Mucosa of rectum (tissue), 2 donors: ENCODE results near the gene VAV2.

Source experiments
- H3K27ac ChIP-seq, 2 donors: one replicate each; pipeline ENCODE4 v1.7.0; 2013; ENCODE audit warnings: inconsistent platforms in 2 of 2, low read depth in 2 of 2, low read length in 2 of 2
- H3K27me3 ChIP-seq, 2 donors: one replicate each; pipeline ENCODE4 v1.7.0; 2013; ENCODE audit warnings: low read length in 2 of 2; ENCODE audit not compliant: control insufficient read depth in 2 of 2, insufficient read depth in 2 of 2
- H3K36me3 ChIP-seq, 2 donors: one replicate each; pipeline ENCODE4 v1.7.0; 2013; ENCODE audit warnings: low read length in 2 of 2; ENCODE audit not compliant: control insufficient read depth in 2 of 2, insufficient read depth in 2 of 2
- H3K4me1 ChIP-seq, 2 donors: one replicate each; pipeline ENCODE4 v1.7.0; 2013; ENCODE audit warnings: low read length in 2 of 2, mild to moderate bottlenecking in 1 of 2; ENCODE audit not compliant: control insufficient read depth in 2 of 2, insufficient read depth in 2 of 2
- H3K4me3 ChIP-seq, 2 donors: one replicate each; pipeline ENCODE4 v1.7.0; 2013; ENCODE audit warnings: low read length in 2 of 2
- H3K9ac ChIP-seq, 2 donors: one replicate each; pipeline ENCODE4 v1.7.0; 2013; ENCODE audit warnings: low read length in 2 of 2, low read depth in 1 of 2, mild to moderate bottlenecking in 1 of 2
- H3K9me3 ChIP-seq, 2 donors: one replicate each; pipeline ENCODE4 v1.7.0; 2013; ENCODE audit warnings: low read length in 2 of 2; ENCODE audit not compliant: control insufficient read depth in 2 of 2
- donor health status: healthy.
- donor health status: Normal muscosa, but diverticular disease.

The VAV2 gene, protein sequence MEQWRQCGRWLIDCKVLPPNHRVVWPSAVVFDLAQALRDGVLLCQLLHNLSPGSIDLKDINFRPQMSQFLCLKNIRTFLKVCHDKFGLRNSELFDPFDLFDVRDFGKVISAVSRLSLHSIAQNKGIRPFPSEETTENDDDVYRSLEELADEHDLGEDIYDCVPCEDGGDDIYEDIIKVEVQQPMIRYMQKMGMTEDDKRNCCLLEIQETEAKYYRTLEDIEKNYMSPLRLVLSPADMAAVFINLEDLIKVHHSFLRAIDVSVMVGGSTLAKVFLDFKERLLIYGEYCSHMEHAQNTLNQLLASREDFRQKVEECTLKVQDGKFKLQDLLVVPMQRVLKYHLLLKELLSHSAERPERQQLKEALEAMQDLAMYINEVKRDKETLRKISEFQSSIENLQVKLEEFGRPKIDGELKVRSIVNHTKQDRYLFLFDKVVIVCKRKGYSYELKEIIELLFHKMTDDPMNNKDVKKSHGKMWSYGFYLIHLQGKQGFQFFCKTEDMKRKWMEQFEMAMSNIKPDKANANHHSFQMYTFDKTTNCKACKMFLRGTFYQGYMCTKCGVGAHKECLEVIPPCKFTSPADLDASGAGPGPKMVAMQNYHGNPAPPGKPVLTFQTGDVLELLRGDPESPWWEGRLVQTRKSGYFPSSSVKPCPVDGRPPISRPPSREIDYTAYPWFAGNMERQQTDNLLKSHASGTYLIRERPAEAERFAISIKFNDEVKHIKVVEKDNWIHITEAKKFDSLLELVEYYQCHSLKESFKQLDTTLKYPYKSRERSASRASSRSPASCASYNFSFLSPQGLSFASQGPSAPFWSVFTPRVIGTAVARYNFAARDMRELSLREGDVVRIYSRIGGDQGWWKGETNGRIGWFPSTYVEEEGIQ

DNA sequence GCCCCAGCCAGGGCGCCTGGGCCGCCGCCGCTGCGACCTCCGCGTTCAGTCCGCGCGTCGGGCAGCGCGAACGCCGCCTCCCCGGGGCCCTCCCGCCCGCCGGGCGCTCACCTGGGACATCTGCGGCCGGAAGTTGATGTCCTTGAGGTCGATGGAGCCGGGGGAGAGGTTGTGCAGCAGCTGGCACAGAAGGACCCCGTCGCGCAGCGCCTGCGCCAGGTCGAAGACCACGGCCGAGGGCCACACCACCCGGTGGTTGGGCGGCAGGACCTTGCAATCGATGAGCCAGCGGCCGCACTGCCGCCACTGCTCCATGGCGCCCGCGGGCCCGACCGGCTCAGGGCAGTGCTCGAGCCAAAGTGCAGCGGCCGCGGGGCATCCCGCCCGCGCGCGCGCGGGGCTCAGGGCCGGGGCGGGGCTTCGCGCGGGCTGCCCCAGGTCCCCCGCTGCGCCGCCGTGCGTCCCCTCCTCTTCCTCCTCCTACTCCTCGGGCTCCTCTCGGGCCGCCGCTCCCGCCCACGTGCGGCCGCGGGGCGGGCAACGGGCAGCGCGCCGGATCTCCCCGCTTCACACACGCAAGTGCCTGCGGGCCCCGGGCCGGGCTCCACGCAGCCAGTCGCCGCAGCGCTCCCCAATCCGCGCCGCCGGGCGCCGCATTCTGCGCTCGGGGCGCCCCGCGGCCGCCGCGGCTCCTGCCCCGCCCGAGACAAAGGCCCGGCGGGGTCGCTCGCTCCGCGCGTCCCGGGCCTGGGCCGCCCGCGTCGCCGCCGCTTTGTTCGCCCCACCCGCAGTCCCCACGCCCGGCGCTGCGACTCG is at the start of gene VAV2:
Gene VAV2, minus strand, starts transcription at position 361 of the 816 bp plus-strand sequence. Its CDS starts 46 bp downstream, at position 315.
- H3K27me3 ChIP-seq, result peaks cover 0 to 3% of the 10 kb centered on the region in 2 donors
- no peaks in the 10 kb centered on the region for H3K36me3 ChIP-seq
- H3K9me3 ChIP-seq, result no peaks in the 10 kb centered on the region
- peak within 1 kb of the TSS; percentile 91 to 93 for H3K27ac ChIP-seq
- peaks cover 24 to 31% of the 10 kb centered on the region in 2 donors for H3K4me1 ChIP-seq
- H3K4me3 ChIP-seq, result peak within 1 kb of the TSS; percentile 78 to 84
- peak within 1 kb of the TSS; percentile 88 to 94 for H3K9ac ChIP-seq

DNA sequence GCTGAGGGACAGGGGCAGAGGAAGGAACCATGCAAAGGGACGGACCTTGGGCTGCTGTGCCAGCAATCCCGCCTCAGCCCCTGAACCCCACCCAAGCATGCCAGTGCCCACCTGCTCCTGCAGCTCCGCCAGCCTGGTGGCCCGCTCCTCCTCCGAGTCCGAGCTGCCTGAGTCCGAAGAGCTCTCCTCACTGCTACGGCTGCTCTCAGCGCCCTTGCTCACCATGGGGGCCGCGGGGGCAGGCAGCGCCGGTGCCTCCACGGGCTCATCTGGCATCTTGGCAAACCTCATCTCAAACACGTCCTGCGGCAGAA is 49.5 kb upstream of the VAV2 start:
- Histone ChIP-seq H3K9ac (no peak overlapping the region), H3K27ac (no peak overlapping the region), H3K4me1 (peaks cover 3 to 5% of the 10 kb centered on the region in 2 donors), H3K36me3 (peaks cover 28 to 48% of the 10 kb centered on the region in 2 donors), H3K27me3 (no peaks in the 10 kb centered on the region), H3K9me3 (no peaks in the 10 kb centered on the region), H3K4me3 (no peak overlapping the region)

DNA sequence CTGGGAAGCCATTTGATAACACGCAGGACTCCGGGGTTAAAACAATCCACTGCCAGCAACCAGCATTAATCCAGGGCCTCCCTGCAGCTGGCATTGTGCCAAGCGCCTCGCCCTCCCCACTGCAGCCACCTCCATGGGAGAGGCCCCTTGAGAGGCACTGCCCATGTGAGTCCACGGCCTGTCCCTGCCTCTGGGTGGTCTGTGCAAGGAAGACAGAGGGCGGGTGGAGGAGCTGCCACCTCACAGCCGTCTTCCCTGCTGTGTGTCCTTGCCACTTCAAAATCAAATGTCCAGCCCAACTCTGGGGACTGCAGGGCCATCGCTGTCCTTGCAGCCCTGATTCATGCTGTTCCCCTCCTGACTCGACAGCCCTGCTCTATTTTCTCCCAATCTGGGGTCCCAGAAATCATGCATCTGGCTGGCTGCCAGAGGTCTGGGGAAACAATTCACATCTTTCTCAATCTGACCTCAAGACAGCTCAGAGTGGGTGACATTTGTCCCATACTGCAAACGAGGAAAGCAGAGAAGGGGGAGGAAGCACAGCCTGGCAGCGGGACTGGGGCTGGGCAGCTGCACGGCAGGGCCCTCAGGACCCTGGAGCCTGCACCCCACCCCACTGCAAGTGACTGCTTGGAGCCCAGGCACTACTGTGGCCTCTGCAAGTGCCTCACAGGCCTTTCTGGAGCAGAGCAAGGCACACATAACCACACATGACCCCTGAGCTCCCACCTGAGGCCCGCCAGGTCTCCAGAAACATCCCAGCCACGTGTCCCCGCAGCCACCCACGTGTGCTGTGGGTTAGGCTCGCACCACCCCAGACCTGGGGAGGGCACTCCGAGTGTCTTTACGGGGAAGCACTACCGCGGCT is 48.9 kb upstream of the VAV2 start:
- no peak overlapping the region for H3K4me3 ChIP-seq
- no peak overlapping the region for H3K27ac ChIP-seq
- no peak overlapping the region for H3K9ac ChIP-seq
- H3K27me3 ChIP-seq, result no peaks in the 10 kb centered on the region
- H3K4me1 ChIP-seq, result peaks cover 3 to 5% of the 10 kb centered on the region in 2 donors
- peaks cover 28 to 52% of the 10 kb centered on the region in 2 donors for H3K36me3 ChIP-seq
- no peaks in the 10 kb centered on the region for H3K9me3 ChIP-seq

DNA sequence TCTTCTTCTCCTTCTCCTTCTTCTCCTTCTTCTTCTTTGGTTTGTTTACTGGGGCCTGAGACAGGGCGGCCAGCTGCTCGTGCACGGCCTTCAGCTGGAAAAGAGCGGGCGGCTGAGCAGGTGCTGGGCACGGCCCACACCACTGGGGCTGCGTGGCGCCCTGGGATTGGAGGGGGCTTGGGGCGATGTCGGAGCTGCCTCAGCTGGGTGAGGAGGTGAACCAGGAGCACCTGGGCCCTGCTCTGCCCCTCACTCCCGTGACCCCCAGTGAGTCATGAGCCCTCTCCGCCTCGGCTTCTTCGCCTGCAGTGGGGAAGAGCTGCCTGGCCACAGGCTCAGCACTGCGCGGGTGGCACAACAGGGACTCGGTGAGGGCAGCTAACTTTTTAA is 48.0 kb upstream of the VAV2 start:
- peaks cover 27 to 52% of the 10 kb centered on the region in 2 donors for H3K36me3 ChIP-seq
- H3K4me3 ChIP-seq, result no peak overlapping the region
- no peak overlapping the region for H3K27ac ChIP-seq
- H3K9ac ChIP-seq, result no peak overlapping the region
- H3K9me3 ChIP-seq, result no peaks in the 10 kb centered on the region
- no peaks in the 10 kb centered on the region for H3K27me3 ChIP-seq
- H3K4me1 ChIP-seq, result peaks cover 3 to 5% of the 10 kb centered on the region in 2 donors

DNA sequence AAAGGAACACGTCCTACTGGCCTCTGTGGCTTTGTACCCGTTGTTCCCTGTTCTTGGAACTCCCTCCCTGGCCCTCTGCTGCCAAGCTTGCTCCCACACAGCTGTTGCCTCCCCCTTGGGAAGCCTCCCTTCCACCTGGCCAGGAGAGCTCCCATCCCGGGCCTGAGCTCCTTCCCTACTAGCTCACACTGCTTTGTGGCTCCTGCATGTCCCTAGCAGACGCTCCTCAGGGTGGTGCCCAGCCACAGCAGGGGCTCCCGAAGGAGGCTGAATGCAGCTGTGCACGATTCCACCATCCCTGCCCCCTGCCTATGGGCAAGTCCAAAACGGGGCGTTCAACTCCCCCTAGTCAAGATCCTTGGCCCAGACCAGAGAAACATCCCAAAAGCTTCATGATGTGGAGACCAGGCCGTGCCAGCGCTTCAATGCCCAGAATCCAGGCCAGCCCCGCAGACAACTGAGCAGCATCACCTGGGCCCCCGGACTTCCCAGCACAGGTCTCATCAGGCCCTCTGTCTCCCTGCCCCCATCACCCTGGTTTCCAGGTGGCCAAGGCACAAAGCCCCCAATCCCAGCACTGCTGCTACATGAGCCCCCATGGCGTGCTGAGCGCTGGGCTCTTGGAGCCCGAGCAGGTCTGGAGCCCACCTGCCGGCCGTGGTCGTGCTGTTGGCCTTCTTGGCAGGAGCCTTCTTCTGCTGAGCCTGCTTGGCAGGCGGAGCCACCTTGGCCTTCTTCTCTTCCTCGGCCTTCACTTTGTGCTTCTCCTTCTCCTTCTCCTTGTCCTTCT is 47.5 kb upstream of the VAV2 start:
- peaks cover 3 to 5% of the 10 kb centered on the region in 2 donors for H3K4me1 ChIP-seq
- H3K9me3 ChIP-seq, result no peaks in the 10 kb centered on the region
- no peak overlapping the region for H3K9ac ChIP-seq
- H3K36me3 ChIP-seq, result peaks cover 32 to 52% of the 10 kb centered on the region in 2 donors
- H3K27ac ChIP-seq, result no peak overlapping the region
- no peaks in the 10 kb centered on the region for H3K27me3 ChIP-seq
- no peak overlapping the region for H3K4me3 ChIP-seq

DNA sequence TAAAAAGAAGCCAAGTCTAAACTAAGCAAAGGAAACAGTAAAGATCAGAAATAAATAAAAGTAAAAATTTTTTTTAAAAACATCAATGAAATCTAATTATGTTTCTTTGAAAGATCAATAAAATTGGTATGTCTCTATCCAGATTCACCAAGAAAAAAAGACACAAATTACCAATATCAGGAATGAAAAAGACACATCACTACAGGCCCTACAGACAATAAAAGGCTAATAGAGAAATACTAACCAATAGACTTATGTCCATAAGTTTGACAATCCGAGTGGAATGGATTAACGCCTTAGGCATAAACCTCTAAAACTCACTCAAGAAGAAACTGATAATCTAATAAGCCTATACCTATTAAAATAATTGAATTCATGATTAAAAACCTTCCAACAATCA is 45.5 kb upstream of the VAV2 start:
- H3K4me1 ChIP-seq, result peaks cover 3 to 5% of the 10 kb centered on the region in 2 donors
- peaks cover 42 to 57% of the 10 kb centered on the region in 2 donors for H3K36me3 ChIP-seq
- no peaks in the 10 kb centered on the region for H3K27me3 ChIP-seq
- H3K9me3 ChIP-seq, result no peaks in the 10 kb centered on the region
- no peak overlapping the region for H3K4me3 ChIP-seq
- H3K9ac ChIP-seq, result no peak overlapping the region
- H3K27ac ChIP-seq, result no peak overlapping the region

DNA sequence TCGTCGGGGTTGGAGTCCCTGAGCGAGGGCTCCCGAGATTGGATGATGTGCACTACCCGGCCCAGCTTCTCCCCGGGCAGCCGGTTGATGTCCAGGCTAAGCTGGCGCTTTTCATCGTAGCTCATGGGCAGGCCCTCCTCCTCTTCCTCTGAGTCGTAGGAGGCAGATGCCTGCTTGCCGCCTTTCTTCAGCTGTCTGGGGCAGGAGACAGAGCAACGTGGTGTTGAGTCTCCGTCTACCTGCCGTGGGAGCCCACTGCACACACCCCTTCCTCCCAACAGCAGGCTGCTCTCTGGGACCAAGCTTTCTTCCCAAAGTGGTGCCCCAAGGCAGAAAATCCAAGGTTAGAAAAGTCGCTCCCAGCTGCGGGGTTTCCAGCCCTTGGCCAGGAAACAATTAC is 44.0 kb upstream of the VAV2 start:
- H3K27ac ChIP-seq, result no peak overlapping the region
- H3K36me3 ChIP-seq, result peaks cover 43 to 57% of the 10 kb centered on the region in 2 donors
- no peaks in the 10 kb centered on the region for H3K27me3 ChIP-seq
- H3K9ac ChIP-seq, result no peak overlapping the region
- H3K9me3 ChIP-seq, result no peaks in the 10 kb centered on the region
- no peak overlapping the region for H3K4me3 ChIP-seq
- peaks cover 3 to 5% of the 10 kb centered on the region in 2 donors for H3K4me1 ChIP-seq

DNA sequence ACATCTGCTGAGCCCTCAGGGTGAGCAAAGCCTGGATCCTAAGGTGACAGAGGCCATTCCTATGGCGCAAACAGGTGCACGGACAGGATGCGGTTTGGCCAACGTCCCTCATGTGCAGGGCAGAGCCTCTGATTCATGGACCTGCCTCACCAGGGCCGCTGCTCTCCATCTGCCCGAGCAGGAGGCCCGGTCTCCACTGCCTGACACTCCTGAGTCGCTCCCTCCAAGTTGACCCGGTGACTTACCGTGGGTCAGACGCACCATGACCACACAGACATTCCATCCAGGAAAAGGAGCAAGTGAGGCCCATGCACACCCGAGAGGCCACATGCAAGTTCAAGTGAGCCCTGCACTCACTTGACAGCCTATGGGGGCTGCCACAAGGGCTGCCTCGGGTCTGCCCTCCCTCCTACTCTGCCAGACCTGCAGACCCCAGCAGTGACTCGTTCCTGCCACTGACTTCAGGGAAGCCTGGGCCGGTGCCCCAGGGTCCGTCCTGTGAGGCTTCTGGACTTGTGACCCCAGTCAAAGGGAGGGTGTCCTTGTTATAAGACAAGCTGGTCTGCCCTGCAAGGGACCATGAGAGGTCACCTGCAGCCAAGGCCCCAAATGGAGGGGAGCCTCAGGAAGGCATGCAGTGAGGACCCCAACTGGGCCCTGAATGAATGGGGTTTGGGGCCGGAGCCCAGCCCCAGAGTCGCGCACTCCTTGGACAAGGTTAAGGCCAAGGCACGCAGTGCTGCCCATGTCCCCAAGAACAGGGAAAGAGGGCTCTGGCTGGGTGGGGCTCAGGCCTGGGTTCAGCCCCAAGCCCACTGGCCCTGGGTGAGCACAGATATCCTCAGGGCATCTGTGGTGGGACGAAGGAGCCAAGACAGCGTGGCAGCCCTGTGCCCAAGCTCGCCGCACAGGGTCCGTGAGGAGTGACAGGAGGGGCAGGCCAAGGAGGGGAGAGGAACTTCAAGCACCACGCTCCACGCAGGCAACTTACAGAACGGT is 43.2 kb upstream of the VAV2 start:
- Histone ChIP-seq H3K4me1 (no peaks in the 10 kb centered on the region), H3K36me3 (peaks cover 42 to 58% of the 10 kb centered on the region in 2 donors), H3K4me3 (no peak overlapping the region), H3K27ac (no peak overlapping the region), H3K9ac (no peak overlapping the region), H3K9me3 (no peaks in the 10 kb centered on the region), H3K27me3 (no peaks in the 10 kb centered on the region)
